H1 (cell line): ENCODE data around the gene KCNMA1. TPM values are rescaled to one million over a fixed set of nuclear protein-coding genes. Genes with fewer than 3 reads are reported as not detected.

Source experiments
- SAP30 ChIP-seq: fragments of 300-600 bp; sonication (generic); IDR thresholded peaks from 2 replicates; pipeline ENCODE4 v1.7.1; 2012; ENCODE audit warnings: low read length, moderate library complexity, mild to moderate bottlenecking, inconsistent platforms; ENCODE audit not compliant: insufficient read depth, insufficient replicate concordance
- SUZ12 ChIP-seq: fragments of 200-600 bp; sonication (generic); IDR thresholded peaks from 2 replicates; pipeline ENCODE4 v1.6.1; 2012; ENCODE audit warnings: mild to moderate bottlenecking, inconsistent platforms, low read length, moderate library complexity, mixed read lengths
- polyA plus RNA-seq, 7 experiments: library from polyadenylated mRNA; depleted of rRNA in 3 of 7; stranded (reverse) in 5 of 7; unstranded in 2 of 7; fragments of >200 nt in 5 of 7; fragments of 200-250 nt in 2 of 7; gene quantifications; 1 replicate in 5 of 7; 2 replicates in 1 of 7; 4 replicates in 1 of 7; pipeline versions ENCODE4 v1.2.1 to v1.2.3, GENCODE V29; 2011 to 2013; ENCODE audit warnings: missing spikeins in 2 of 7, mixed read lengths in 2 of 7
- total RNA-seq: library from RNA; stranded (reverse); fragmentation: NEBNext Ultra II Directional; extraction: Animal tissue kit (Norgen Biotek cat#: 25700); gene quantifications from 2 replicates; pipeline ENCODE4 v1.2.1, GENCODE V29; 2021

Gene KCNMA1
- total and polyA plus RNA-seq, 2 of the 8 experiments (the other 6 are each of a cell fraction or from before 2014, with no cell fraction given), result 10.2 to 11.1 TPM

GRCh38 chr10:77175631-77176222 lies 461.9 kb downstream of the KCNMA1 start (continued):
- TF ChIP-seq SUZ12 (no peak), SAP30 (no peak)
